GM23338 (cell line): Measurements from ENCODE around the gene CERS2. TPM values are rescaled to one million over a fixed set of nuclear protein-coding genes. Genes with fewer than 3 reads are reported as not detected.

Source experiments
- ATAC-seq: fragments of 200-7000 bp; cut with Tn5 transposase; 3 replicates; pipeline ENCODE4 v1.9.1; 2020
- DNase-seq: peaks from one replicate; pipeline ENCODE4 v3.0.0-alpha.2; 2015; ENCODE audit warnings: low spot score
- H2AFZ ChIP-seq: fragments of 200-600 bp; sonication (generic); 2 replicates; pipeline ENCODE4 v1.8.0; 2016; ENCODE audit warnings: antibody characterized with exemption, mild to moderate bottlenecking, moderate library complexity
- H3F3A ChIP-seq: fragments of 200-600 bp; sonication (generic); replicated peaks from 2 replicates; pipeline ENCODE4 v1.8.0; 2017; ENCODE audit warnings: antibody characterized with exemption, mixed run types, low read depth
- H3K27ac ChIP-seq: fragments of 200-600 bp; sonication (generic); 2 replicates; pipeline ENCODE4 v1.6.1; 2016; ENCODE audit warnings: low read depth
- H3K27me3 ChIP-seq: fragments of 200-600 bp; sonication (generic); 2 replicates; pipeline ENCODE4 v1.8.0; 2016; ENCODE audit warnings: mild to moderate bottlenecking, mixed run types, moderate library complexity; ENCODE audit not compliant: insufficient read depth
- H3K36me3 ChIP-seq: fragments of 200-600 bp; sonication (generic); 2 replicates; pipeline ENCODE4 v1.8.0; 2016; ENCODE audit warnings: mild to moderate bottlenecking; ENCODE audit not compliant: insufficient read depth
- H3K4me1 ChIP-seq: fragments of 200-600 bp; sonication (generic); 2 replicates; pipeline ENCODE4 v1.8.0; 2016; ENCODE audit warnings: mild to moderate bottlenecking, moderate library complexity; ENCODE audit not compliant: insufficient read depth
- H3K4me2 ChIP-seq: fragments of 200-600 bp; sonication (generic); 2 replicates; pipeline ENCODE4 v1.7.1; 2017; ENCODE audit warnings: mixed run types
- H3K4me3 ChIP-seq: fragments of 200-600 bp; sonication (generic); 2 replicates; pipeline ENCODE4 v1.6.1; 2016; ENCODE audit warnings: mixed run types
- H3K79me2 ChIP-seq: fragments of 200-600 bp; sonication (generic); replicated peaks from 2 replicates; pipeline ENCODE4 v1.8.0; 2017; ENCODE audit warnings: mild to moderate bottlenecking; ENCODE audit not compliant: insufficient read depth
- H3K9me2 ChIP-seq: fragments of 200-600 bp; sonication (generic); 2 replicates; pipeline ENCODE4 v1.8.0; 2017; ENCODE audit not compliant: insufficient read depth
- H4K20me1 ChIP-seq: fragments of 200-600 bp; sonication (generic); replicated peaks from 2 replicates; pipeline ENCODE4 v1.8.0; 2017; ENCODE audit warnings: mild to moderate bottlenecking; ENCODE audit not compliant: insufficient read depth
- H3K27ac Mint-ChIP-seq: 2 replicates; pipeline ENCODE4 v1.8.0; 2020; ENCODE audit warnings: inconsistent platforms, mild to moderate bottlenecking, moderate library complexity, mixed read lengths
- H3K27me3 Mint-ChIP-seq: 3 replicates; pipeline ENCODE4 v1.8.0; 2022; ENCODE audit warnings: low read depth, mild to moderate bottlenecking, moderate library complexity, mixed read lengths, inconsistent platforms; ENCODE audit not compliant: insufficient read depth, poor library complexity
- H3K36me3 Mint-ChIP-seq: 3 replicates; pipeline ENCODE4 v1.8.0; 2021; ENCODE audit warnings: low read depth, mild to moderate bottlenecking, inconsistent platforms, moderate library complexity, mixed read lengths
- H3K4me1 Mint-ChIP-seq: 3 replicates; pipeline ENCODE4 v1.8.0; 2020; ENCODE audit warnings: mild to moderate bottlenecking, inconsistent platforms, mixed read lengths
- H3K4me3 Mint-ChIP-seq: 3 replicates; pipeline ENCODE4 v1.8.0; 2021; ENCODE audit warnings: moderate library complexity, mild to moderate bottlenecking, inconsistent platforms, mixed read lengths
- H3K9me3 Mint-ChIP-seq: 3 replicates; pipeline ENCODE4 v1.8.0; 2020; ENCODE audit warnings: moderate library complexity, mild to moderate bottlenecking, inconsistent platforms, mixed read lengths
- CREB1 ChIP-seq: fragments of 250-450 bp; sonication (Bioruptor Pico); IDR thresholded peaks from 2 replicates; pipeline ENCODE4 v1.5.0; 2020; ENCODE audit warnings: low read depth, mild to moderate bottlenecking, moderate library complexity
- ETS1 ChIP-seq: IDR thresholded peaks from 2 replicates; pipeline ENCODE4 v1.6.1; 2016; ENCODE audit warnings: antibody characterized with exemption
- EZH2 ChIP-seq: fragments of 200-600 bp; sonication (generic); IDR thresholded peaks from one replicate; pipeline ENCODE4 v1.8.0; 2017; ENCODE audit warnings: antibody characterized with exemption, mild to moderate bottlenecking, low read depth; ENCODE audit not compliant: unreplicated experiment
- EZH2phosphoT487 ChIP-seq: fragments of 200-600 bp; sonication (generic); IDR thresholded peaks from one replicate; pipeline ENCODE4 v1.8.1; 2018; ENCODE audit warnings: antibody characterized with exemption; ENCODE audit not compliant: unreplicated experiment
- JUNB ChIP-seq: IDR thresholded peaks from one replicate; pipeline ENCODE4 v1.6.1; 2016; ENCODE audit warnings: antibody characterized with exemption; ENCODE audit not compliant: unreplicated experiment
- NANOG ChIP-seq: IDR thresholded peaks from 2 replicates; pipeline ENCODE4 v1.6.1; 2016; ENCODE audit warnings: antibody characterized with exemption, borderline replicate concordance
- POLR2AphosphoS5 ChIP-seq: IDR thresholded peaks from 2 replicates; pipeline ENCODE4 v1.6.1; 2016; ENCODE audit warnings: antibody characterized with exemption, low read depth
- REST ChIP-seq: IDR thresholded peaks from one replicate; pipeline ENCODE4 v1.6.1; 2018; ENCODE audit warnings: antibody characterized with exemption; ENCODE audit not compliant: unreplicated experiment
- STAT1 ChIP-seq: IDR thresholded peaks from one replicate; pipeline ENCODE4 v1.6.1; 2016; ENCODE audit warnings: antibody characterized with exemption; ENCODE audit not compliant: unreplicated experiment
- ZNF114 ChIP-seq: fragments of 250-450 bp; sonication (Bioruptor Pico); IDR thresholded peaks from 2 replicates; pipeline ENCODE4 v1.5.0; 2020; ENCODE audit warnings: mild to moderate bottlenecking, moderate library complexity
- ZNF331 ChIP-seq: fragments of 250-450 bp; sonication (Bioruptor Pico); IDR thresholded peaks from 2 replicates; pipeline ENCODE4 v1.5.0; 2020; ENCODE audit warnings: low read depth, mild to moderate bottlenecking, moderate library complexity
- polyA plus RNA-seq: library from polyadenylated mRNA; unstranded; fragments of >200 nt; fragmentation: Nextera tagmentation; extraction: Ambion mirVana; gene quantifications from 2 replicates; pipeline ENCODE4 v1.2.1, GENCODE V29; 2016
- total RNA-seq: library from RNA; depleted of rRNA; stranded (reverse); fragments of >200 nt; shearing (Covaris generic); gene quantifications from 2 replicates; pipeline ENCODE4 v1.2.3, GENCODE V29; 2014
- TF ChIP-seq, protein P1 (sequence below), 2 experiments: fragments of 200-600 bp in 1 of 2; sonication (generic) in 1 of 2; conservative IDR thresholded peaks; 2 replicates each; pipeline versions ENCODE4 v1.5.1 to v1.6.1; 2016 to 2017; ENCODE audit warnings: antibody characterized with exemption in 2 of 2, low read depth in 2 of 2, mild to moderate bottlenecking in 2 of 2, moderate library complexity in 1 of 2

Gene CERS2
- total and polyA plus RNA-seq, 2 experiments from 2014 or later, result 83.3 to 120 TPM

GRCh38 chr1:150997949-150998348 lies 23.3 kb upstream of the CERS2 start:
- H3K4me3 ChIP-seq, result no peak overlapping the region
- peaks cover 11% of the 10 kb centered on the region for H3K4me1 Mint-ChIP-seq
- H3K27me3 ChIP-seq, result no peaks in the 10 kb centered on the region
- ATAC-seq (no peak), DNase-seq (no peak)
- H3K9me3 Mint-ChIP-seq, result no peaks in the 10 kb centered on the region
- H2AFZ ChIP-seq, result no peak overlapping the region
- H4K20me1 ChIP-seq, result no peaks in the 10 kb centered on the region
- peaks cover 5% of the 10 kb centered on the region; the same call in 2 of the 3 replicates for H3K36me3 Mint-ChIP-seq
- no peak overlapping the region for H3K27ac Mint-ChIP-seq
- H3K79me2 ChIP-seq, result no peaks in the 10 kb centered on the region
- peaks cover 12% of the 10 kb centered on the region for H3K27me3 Mint-ChIP-seq
- TF ChIP-seq EZH2phosphoT487 (no peak), NANOG (no peak), POLR2AphosphoS5 (no peak), REST (no peak), ZNF114 (CRISPR knock-in tag) (no peak)
- TF ChIP-seq, protein P1, sequence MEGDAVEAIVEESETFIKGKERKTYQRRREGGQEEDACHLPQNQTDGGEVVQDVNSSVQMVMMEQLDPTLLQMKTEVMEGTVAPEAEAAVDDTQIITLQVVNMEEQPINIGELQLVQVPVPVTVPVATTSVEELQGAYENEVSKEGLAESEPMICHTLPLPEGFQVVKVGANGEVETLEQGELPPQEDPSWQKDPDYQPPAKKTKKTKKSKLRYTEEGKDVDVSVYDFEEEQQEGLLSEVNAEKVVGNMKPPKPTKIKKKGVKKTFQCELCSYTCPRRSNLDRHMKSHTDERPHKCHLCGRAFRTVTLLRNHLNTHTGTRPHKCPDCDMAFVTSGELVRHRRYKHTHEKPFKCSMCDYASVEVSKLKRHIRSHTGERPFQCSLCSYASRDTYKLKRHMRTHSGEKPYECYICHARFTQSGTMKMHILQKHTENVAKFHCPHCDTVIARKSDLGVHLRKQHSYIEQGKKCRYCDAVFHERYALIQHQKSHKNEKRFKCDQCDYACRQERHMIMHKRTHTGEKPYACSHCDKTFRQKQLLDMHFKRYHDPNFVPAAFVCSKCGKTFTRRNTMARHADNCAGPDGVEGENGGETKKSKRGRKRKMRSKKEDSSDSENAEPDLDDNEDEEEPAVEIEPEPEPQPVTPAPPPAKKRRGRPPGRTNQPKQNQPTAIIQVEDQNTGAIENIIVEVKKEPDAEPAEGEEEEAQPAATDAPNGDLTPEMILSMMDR (conservative IDR thresholded peaks at IDR 0.05; ENCODE audit: low read depth in 2 of 2), result no peak
- H3F3A ChIP-seq, result no peaks in the 10 kb centered on the region
- H3K27ac ChIP-seq, result no peak overlapping the region
- H3K36me3 ChIP-seq, result no peaks in the 10 kb centered on the region
- H3K4me2 ChIP-seq, result no peak overlapping the region
- H3K4me1 ChIP-seq, result no peaks in the 10 kb centered on the region
- H3K4me3 Mint-ChIP-seq, result no peak overlapping the region
- H3K9me2 ChIP-seq, result no peaks in the 10 kb centered on the region

DNA sequence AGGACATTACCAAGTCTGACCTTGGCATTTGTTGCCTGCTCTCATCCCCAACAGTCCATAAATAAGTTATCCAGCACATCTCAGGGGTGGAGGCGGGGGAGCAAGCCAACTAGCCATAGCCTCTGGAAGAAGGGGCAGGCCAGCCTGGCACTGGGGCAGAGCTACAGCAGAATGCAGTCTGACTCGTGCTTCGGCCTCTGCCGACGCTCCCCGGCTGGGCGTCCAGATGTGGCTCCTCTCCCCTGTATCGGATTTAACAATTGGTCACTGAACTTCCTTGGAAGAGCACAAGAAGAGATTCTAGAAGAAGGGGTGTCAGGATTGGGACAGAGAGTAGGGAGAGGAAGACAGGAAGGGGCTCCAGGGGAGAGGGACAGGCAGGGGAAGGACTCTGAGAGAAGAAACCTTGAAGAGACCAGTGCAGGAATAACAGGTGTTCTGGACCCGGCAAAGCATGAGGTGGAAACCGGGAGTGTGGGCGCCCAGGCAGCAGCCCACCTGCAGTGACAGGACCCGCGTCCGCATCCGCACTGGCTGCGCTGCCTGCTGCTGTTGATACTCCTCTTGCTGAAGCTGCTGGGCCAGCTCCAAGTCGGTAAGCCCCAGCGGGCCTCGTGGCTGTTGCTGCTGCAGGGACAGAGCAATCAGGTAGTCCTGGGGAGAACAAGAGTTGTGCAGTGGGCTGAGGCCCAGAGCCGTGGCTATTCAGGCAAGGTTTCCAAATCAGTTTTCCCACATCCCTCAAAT lies 22.7 kb upstream of the CERS2 start:
- Histone ChIP-seq H3K9me2 (no peaks in the 10 kb centered on the region), H3K4me3 (no peak overlapping the region), H3K4me1 (no peaks in the 10 kb centered on the region), H3K27ac (no peak overlapping the region), H3K79me2 (no peaks in the 10 kb centered on the region), H3K36me3 (no peaks in the 10 kb centered on the region), H3K27me3 (no peaks in the 10 kb centered on the region), H3F3A (no peaks in the 10 kb centered on the region), H2AFZ (no peak overlapping the region), H3K4me2 (no peak overlapping the region), H4K20me1 (no peaks in the 10 kb centered on the region)
- Mint-ChIP-seq H3K27me3 (peaks cover 9% of the 10 kb centered on the region), H3K9me3 (no peaks in the 10 kb centered on the region), H3K36me3 (peaks cover 5% of the 10 kb centered on the region; the same call in 2 of the 3 replicates), H3K27ac (0 out of 2 replicates have a peak overlapping the region, but pooled peaks have one; percentile 51), H3K4me1 (peaks cover 11% of the 10 kb centered on the region), H3K4me3 (no peak overlapping the region)
- DNase-seq, result no peak
- no peak for ATAC-seq
- no peak for TF ChIP-seq POLR2AphosphoS5
- TF ChIP-seq EZH2phosphoT487, result no peak
- no peak for TF ChIP-seq EZH2
- TF ChIP-seq CREB1, result no peak
- no peak for TF ChIP-seq REST
- TF ChIP-seq STAT1, result no peak
- TF ChIP-seq JUNB, result no peak
- no peak for TF ChIP-seq ZNF331 (CRISPR knock-in tag)
- TF ChIP-seq NANOG, result no peak
- no peak for TF ChIP-seq ETS1
